ENCODE measurements around the gene HSPA4.

- TF ChIP-seq CTCF (IDR thresholded peaks at IDR 0.05; ENCODE audit: low read length) (no peak), EZH2 (optimal IDR thresholded peaks at IDR 0.05; ENCODE audit: low read depth, low read length) (no peak)
Observed at GRCh38 chr5:133035224-133035623, 16.6 kb upstream of the HSPA4 start.

Data from MM.1S (cell line).